Heart left ventricle (tissue), 13 donors: Measurements from ENCODE around the gene RNLS.

Source experiments
- CTCF ChIP-seq, 12 donors: fragments of 200-600 bp; sonication (generic) in 4 of 12; IDR thresholded peaks; one replicate each; pipeline versions ENCODE4 v1.5.0 to v1.8.0; 2018 to 2022; ENCODE audit warnings: antibody characterized with exemption in 12 of 12, mild to moderate bottlenecking in 5 of 12
- POLR2A ChIP-seq, 2 donors: fragments of 450-650 bp; IDR thresholded peaks; one replicate each; pipeline ENCODE4 v1.6.1; 2017; ENCODE audit warnings: antibody characterized with exemption in 2 of 2, mild to moderate bottlenecking in 2 of 2, moderate library complexity in 2 of 2
- donor health status: ischemic (EF 13 %, LVEDD 7.1; RV severe dilation, severe dysfunction).
- donor health status: DM: no; HTN: yes; CAD: no.
- donor health status: DM: no; HTN: no; CAD: no.
- donor health status: ischemic (EF 25% LVEDD 6.9; RV normal size, moderate dysfunction).
- donor health status: ischemic (EF 25% LVEDD 5.7; RV mildly dilated, moderate dysfunction).
- donor health status: ischemic (EF 35%, LVEDD 5.7; RV mildly dilated, moderate dysfunction).
- donor health status: nonischemic (EF 11% LVEDD 7.7; RV severe dilation, severe dysfunction).
- donor health status: DM: yes; HTN: yes; CAD: no.
- donor health status: PGD.
- donor health status: ischemic (EF 29% LVEDD 5.4; RV normal size, mild dysfunction).
- donor health status: nonischemic (EF 23%, LVEDD 6.1; RV moderate dilation, normal function).

GRCh38 chr10:88259381-88259780, 323.7 kb downstream of the RNLS start:
- TF ChIP-seq CTCF (IDR thresholded peaks at IDR 0.05) (no peak), POLR2A (IDR thresholded peaks at IDR 0.05) (no peak)
